ENCODE data around the gene SEC61A1.

SEC61A1 gene

GRCh38 chr3:128113817-128114794 lies 61.9 kb downstream of the SEC61A1 start:
- DNase-seq (ENCODE audit: low spot score), result no peak

All from COLO829 (cell line).